ENCODE data around the gene GSTM2.
"Not testable (repeated sequence)": the region's sequence is repeated elsewhere in the genome, so short reads cannot be mapped to it uniquely, and the experiment has no call there.

The GSTM2 gene

DNA sequence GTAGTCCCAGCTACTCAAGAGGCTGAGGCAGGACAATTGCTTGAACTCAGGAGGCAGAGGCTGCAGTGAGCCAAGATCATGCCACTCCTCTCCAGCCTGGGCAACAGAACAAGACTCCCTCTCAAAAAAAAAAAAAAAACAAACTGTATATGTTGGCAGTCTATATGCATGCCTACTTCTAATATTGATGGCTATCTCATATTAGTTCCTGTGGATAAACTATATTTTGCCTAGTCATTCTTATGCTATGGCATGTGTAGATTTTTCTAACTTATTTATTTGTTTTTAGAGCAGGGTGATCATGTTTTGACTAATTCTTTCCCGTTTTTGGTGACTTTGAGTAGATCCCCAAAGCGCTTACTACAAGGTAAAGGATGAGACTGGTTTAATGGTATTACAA lies 10.8 kb downstream of the GSTM2 start:
- DNase-seq (ENCODE audit: low read depth): not testable (repeated sequence)

DNA sequence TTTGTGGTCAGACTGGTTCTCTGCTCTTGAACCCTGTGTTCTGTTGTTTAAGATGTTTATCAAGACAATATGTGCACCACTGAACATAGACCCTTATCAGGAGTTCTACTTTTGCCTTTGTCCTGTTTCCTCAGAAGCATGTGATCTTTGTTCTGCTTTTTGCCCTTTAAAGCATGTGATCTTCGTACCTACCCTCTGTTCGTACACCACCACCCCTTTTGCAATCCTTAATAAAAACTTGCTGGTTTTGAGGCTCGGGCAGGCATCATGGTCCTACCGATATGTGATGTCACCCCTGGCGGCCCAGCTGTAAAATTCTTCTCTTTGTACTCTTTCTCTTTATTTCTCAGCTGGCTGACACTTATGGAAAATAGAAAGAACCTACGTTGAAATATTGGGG lies 16.9 kb downstream of the GSTM2 start:
- not testable (repeated sequence) for DNase-seq (ENCODE audit: low read depth)

DNA sequence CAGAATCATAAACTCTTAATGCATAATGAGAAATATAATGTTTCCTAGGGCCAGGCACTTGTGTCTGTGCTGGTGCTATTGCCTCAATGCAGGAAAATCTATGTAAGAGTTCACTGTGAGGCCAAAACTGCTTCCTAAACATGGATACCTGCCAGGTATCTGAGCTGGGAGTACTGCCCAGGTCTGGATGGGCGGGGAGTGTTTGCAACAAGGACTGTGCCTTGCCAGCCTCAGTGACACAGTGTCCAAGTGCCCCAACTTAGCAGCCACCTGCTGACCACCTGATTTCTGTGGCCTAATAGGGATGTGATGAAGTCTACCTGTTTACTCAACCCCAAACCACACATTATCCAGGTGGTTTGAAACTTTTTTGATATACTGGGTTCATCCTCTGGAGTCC lies 17.5 kb downstream of the GSTM2 start:
- not testable (repeated sequence) for DNase-seq (ENCODE audit: low read depth)

DNA sequence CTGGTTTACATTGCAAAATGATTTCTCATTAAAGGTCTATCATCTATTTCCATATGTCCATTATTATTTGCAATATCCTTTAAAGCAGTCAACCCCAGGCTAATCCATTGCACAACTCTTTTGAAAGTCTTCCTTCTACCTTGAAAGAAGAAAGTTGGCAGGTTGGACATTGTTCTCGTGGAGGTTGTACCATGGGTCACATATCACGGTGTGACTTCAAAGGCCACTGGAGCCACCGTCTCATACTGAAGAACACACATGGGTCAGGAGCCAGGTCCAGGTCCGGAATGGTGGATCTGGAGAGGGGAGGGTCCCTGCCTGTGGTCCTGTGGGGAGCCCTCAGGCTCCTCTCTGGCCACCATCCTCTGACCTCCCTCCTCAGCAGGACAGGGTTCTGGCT lies 18.0 kb downstream of the GSTM2 start:
- not testable (repeated sequence) for DNase-seq (ENCODE audit: low read depth)

DNA sequence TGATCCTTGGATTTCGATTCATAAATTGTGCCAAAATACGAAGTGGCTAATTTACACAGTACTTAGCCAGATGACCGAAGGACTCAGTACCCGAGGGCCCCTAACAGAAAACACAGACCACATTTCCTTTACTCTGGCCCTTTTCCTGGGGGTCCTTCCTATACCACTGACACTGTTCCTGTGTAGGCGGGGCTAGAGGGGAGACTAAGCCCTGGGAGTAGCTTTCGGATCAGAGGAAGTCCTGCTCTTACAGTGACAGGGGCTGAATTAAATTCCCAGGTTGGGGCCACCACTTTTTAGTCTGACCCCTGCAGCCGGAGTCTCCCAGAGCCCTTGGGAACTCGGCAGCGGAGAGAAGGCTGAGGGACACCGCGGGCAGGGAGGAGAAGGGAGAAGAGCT lies 19.3 kb downstream of the GSTM2 start:
- not testable (repeated sequence) for DNase-seq (ENCODE audit: low read depth)

DNA sequence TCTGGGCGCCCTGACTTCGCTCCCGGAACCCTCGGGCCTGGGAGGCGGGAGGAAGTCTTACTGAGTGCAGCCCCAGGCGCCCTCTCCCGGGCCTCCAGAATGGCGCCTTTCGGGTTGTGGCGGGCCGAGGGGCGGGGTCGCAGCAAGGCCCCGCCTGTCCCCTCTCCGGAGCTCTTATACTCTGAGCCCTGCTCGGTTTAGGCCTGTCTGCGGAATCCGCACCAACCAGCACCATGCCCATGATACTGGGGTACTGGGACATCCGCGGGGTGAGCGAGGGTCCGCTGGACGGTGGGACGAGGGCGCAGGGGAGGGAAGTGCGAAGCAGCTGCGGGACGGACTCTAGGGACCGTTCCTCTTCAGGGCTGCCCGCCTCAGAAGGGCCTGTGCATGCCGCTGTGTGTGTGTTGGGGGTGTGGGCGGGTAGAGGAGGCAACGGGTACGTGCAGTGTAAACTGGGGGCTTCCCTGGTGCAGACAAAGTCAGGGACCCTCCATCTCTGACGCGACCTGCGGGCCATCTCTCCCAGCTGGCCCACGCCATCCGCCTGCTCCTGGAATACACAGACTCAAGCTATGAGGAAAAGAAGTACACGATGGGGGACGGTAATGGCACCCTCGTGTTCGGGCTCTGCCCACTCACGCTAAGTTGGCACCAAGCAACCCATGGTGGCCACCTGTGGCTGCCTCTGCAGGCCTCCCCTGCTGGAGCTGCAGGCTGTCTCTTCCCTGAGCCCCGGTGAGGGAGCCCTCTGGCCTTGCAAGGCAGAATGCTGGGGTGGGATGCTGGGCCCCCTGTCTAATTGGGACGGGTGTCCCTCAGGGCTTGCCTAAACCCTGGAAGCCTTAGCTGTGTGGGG lies 20.0 kb downstream of the GSTM2 start, which contains the start of gene GSTM1:
Gene GSTM1, plus strand, starts transcription at position 177 of the 859 bp plus-strand sequence. Its CDS starts 57 bp downstream, at position 234.
- DNase-seq (ENCODE audit: low read depth): peak; percentile 74

DNA sequence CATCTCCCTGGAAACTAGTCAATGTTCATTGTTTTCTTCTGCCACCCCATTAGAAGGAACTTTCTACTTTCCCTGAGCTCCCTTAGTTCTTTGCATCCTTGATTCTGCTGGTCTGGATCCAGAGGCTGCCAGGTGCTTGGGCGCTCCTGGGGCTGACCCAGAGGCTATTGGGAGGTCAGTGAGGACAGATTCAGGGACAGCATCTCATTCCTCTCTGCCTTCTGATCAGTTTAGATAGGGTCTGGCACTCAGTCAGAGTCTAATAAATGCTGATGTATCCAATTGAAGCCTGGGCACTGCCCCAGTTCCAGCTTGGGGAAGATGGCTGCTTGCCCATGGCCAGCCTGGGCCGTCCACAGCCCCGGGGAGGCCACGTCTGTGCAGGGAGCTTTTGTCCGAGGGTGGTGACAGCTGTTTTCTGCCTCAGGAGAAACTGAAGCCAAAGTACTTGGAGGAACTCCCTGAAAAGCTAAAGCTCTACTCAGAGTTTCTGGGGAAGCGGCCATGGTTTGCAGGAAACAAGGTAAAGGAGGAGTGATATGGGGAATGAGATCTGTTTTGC lies 22.1 kb downstream of the GSTM2 start:
- DNase-seq (ENCODE audit: low read depth): no peak

DNA sequence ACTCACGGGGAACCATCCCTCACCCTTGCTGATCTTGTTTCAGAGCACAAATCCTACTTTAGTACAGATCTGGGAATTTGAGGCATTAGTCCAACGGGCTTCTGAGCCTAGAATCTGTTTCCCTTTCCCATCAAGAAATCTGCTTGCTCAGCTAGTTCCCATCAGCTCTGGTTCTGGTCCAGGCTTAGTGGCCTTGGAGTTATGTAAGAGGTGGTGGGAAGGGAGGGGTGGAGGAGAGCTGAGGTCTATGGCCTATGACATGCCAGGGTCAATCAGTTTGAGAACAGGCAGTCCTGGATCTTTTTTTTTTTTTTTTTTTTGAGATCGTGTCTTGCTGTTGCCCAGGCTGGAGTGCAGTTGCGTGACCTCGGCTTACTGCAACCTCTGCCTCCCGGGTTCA lies 23.9 kb downstream of the GSTM2 start:
- DNase-seq (ENCODE audit: low read depth): no peak

DNA sequence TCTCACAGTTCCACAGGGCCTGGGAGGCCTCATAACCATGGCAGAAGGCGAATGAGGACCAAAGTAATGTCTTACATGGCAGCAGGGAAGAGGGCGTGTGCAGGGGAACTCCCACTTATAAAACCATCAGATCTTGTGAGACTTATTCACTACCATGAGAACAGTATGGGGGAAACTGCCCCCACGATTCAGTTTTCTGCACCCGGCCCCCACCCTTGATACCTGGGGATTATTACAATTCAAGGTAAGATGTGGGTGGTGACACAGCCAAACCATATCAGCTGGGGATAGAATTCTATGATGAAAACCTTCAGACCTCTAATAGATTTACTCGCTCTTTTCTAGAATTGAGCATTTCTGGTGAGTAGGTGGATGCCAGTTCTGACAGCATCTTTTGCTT lies 26.5 kb downstream of the GSTM2 start:
- not testable (repeated sequence) for DNase-seq (ENCODE audit: low read depth)

DNA sequence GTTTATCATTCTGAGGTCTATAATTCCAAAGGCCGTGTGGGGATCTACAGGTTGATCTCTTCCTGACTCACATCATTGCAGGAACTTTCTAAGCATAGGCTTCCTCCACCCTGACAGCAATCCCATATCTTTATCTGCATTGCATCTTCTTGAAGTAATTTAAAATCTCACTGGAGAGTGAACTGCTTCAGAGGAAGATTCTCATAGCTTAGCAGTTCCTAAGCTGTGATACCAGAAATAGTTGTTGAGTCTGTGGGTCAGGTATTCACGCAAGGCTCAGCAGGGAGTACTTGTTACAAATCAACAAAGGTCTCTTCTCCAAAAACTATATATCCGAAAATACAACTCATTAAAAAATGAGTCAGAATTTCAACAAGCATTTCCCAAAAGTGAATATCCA lies 27.3 kb downstream of the GSTM2 start:
- not testable (repeated sequence) for DNase-seq (ENCODE audit: low read depth)

DNA sequence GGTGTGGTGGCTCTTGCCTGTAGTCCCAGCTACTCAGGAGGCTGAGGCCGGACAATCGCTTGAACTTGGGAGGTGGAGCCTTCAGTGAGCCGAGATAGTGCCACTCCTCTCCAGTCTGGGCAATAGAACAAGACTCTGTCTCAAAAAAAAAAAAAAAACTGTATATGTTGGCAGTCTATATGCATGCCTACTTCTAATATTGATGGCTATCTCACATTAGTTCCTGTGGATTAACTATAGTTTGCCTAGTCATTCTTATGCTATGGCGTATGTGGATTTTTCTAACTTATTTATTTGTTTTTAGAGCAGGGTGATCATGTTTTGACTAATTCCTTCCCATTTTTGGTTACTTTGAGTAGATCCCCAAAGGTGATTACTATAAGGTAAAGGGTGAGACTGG lies 29.2 kb downstream of the GSTM2 start:
- DNase-seq (ENCODE audit: low read depth): no peak

DNA sequence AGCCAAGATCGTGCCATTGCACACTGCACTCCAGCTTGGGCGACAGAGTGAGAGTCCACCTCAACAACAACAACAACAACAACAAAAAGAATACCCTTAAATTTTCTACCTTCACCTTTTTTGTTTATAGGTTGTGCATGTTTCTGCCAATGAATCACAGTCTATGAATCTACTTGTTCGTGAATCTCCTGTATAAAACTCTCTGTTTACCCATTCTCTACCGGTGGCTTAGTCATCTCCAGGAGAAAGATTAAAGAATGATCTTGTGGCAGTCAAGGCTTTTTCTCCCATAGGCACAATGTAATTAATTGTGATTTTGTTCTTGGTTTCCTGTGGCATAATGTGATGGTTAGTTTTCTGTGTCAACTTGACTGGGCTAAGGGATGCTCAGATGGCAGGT lies 30.0 kb downstream of the GSTM2 start:
- not testable (repeated sequence) for DNase-seq (ENCODE audit: low read depth)

DNA sequence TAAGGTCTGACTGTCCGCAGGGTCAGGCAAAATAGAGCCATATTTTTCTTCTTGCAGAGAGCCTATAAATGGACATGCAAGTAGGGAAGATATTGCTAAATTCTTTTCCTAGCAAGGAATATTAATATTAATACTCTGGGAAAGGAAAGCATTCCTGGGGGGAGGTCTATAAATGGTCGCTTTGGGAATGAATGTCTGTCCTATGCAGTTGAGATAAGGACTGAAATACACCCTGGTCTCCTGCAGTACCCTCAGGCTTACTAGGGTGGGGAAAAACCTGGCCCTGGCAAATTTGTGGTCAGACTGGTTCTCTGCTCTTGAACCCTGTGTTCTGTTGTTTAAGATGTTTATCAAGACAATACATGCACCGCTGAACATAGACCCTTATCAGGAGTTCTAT lies 35.1 kb downstream of the GSTM2 start:
- DNase-seq (ENCODE audit: low read depth): not testable (repeated sequence)

DNA sequence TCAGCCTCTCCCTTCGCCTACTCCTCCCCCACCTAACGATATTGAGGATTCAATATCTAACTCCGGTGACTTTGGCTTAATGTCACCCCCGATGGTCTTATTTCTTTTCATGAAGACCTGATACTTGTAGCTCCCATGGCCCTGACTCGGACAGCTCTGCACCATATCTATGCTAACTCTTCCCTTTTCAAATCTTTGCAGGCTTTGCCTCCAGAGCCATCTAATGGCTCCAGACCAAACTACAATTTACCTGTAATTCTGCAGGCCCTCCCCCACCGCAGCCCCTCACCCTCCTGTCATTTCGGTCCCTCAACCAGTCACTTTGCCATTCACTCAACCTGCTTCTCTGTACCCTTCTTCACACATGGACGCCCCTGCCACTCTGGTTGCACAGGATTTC lies 36.3 kb downstream of the GSTM2 start:
- DNase-seq (ENCODE audit: low read depth): no peak

DNA sequence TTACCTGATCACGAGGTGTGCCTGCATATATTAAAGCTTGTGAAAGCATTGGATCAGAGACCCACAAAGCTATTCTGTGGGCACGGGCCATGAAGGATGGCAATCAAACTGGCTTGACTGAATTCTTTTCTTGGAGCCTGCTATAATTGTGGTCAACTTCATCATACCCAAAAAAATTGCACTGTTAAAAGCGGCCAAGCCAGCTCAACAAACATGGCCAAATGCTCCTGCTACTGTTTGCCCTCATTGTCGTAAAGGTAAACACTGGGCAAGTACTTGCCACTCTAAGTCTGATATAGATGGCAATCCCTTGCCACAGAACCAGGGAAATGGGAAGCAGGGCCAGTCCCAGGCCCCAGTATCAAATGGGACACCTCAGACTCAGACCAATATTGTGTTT lies 37.6 kb downstream of the GSTM2 start:
- DNase-seq (ENCODE audit: low read depth): no peak

DNA sequence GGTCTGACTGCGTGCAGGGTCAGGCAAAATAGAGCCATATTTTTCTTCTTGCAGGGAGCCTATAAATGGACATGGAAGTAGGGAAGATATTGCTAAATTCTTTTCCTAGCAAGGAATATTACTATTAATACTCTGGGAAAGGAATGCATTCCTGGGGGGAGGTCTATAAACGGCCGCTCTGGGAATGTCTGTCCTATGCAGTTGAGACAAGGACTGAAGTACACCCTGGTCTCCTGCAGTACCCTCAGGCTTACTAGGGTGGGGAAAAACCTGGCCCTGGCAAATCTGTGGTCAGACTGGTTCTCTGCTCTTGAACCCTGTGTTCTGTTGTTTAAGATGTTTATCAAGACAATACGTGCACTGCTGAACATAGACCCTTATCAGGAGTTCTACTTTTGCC lies 41.1 kb downstream of the GSTM2 start:
- DNase-seq (ENCODE audit: low read depth): not testable (repeated sequence)

DNA sequence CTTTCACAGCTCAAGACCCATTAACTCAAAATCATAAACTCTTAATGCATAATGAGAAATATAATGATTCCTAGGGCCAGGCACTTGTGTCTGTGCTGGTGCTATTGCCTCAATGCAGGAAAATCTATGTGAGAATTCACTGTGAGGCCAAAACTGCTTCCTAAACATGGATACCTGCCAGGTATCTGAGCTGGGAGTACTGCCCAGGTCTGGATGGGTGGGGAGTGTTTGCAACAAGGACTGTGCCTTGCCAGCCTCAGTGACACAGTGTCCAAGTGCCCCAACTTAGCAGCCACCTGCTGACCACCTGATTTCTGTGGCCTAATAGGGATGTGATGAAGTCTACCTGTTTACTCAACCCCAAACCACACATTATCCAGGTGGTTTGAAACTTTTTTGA lies 42.0 kb downstream of the GSTM2 start:
- DNase-seq (ENCODE audit: low read depth): not testable (repeated sequence)

DNA sequence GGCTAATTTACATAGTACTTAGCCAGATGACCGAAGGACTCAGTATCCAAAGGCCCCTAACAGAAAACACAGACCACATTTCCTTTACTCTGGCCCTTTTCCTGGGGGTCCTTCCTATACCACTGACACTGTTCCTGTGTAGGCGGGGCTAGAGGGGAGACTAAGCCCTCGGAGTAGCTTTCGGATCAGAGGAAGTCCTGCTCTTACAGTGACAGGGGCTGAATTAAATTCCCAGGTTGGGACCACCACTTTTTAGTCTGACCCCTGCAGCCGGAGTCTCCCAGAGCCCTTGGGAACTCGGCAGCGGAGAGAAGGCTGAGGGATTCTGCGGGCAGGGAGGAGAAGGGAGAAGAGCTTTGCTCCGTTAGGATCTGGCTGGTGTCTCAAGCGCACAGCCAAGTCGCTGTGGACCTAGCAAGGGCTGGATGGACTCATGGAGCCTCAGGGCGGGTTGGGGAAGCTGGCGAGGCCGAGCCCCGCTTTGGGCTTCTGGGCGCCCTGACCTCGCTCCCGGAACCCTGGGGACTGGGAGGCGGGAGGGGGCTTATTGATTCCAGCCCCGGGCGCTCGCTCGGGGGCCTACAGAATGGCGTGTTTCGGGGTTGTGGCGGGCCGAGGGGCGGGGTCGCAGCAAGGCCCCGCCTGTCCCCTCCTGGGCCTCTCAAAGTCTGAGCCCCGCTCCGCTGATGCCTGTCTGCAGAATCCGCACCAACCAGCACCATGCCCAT lies 43.9 kb downstream of the GSTM2 start, which contains the start of gene GSTM5:
Gene GSTM5, plus strand, starts transcription at position 659 of the 728 bp plus-strand sequence. Its CDS starts 62 bp downstream, at position 721.
- DNase-seq (ENCODE audit: low read depth): not testable (repeated sequence)

DNA sequence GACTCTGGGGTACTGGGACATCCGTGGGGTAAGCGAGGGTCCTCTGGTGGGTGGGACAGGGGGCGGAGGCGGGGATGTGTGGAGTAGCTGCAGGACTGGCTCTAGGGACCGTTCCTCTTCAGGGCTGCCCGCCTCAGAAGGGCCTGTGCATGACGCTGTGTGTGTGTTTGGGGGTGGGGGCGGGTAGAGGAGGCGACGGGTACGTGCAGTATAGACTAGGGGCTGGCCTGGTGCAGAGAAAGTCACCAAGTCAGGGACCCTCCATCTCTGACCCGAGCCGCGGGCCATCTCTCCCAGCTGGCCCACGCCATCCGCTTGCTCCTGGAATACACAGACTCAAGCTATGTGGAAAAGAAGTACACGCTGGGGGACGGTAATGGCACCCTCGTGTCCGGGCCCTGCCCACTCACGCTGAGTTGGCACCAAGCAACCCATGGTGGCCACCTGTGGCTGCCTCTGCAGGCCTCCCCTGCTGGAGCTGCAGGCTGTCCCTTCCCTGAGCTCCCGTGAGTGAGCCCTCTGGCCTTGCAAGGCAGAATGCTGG lies 44.5 kb downstream of the GSTM2 start:
- DNase-seq (ENCODE audit: low read depth): no peak

DNA sequence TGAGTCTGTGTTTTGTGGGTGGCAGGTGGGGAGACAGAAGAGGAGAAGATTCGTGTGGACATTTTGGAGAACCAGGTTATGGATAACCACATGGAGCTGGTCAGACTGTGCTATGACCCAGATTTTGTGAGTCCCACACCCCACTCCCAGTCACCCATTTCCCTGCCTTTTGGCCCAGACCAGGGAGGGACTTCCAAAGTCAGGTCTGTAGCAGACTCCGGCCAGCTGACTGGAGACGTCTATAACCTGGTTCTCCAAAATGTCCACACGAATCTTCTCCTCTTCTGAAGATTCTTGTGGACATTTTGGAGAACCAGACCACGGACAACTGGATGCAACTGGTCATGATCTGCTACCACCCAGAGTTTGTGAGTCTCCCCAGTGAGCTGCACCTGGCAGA lies 45.8 kb downstream of the GSTM2 start:
- DNase-seq (ENCODE audit: low read depth): no peak

DNA sequence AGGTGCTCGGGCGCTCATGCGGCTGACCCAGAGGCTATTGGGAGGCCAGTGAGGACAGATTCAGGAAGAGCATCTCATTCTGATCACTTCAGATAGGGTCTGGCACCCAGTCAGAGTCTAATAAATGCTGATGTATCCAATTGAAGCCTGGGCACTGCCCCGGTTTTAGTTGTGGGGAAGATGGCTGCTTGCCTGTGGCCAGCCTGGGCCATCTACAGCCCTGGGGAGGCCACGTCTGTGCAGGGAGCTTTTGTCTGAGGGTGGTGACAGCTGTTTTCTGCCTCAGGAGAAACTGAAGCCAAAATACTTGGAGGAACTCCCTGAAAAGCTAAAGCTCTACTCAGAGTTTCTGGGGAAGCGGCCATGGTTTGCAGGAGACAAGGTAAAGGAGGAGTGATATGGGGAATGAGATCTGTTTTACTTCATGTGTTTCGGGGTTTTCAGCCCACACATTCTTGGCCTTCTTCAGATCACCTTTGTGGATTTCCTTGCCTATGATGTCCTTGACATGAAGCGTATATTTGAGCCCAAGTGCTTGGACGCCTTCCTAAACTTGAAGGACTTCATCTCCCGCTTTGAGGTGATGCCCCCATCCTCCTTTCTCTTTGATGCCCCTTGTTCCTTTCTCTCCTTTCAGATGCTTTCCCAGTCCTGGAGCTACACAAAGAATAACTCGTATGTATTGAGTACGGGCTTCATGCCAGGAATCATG lies 47.0 kb downstream of the GSTM2 start:
- no peak for DNase-seq (ENCODE audit: low read depth)

DNA sequence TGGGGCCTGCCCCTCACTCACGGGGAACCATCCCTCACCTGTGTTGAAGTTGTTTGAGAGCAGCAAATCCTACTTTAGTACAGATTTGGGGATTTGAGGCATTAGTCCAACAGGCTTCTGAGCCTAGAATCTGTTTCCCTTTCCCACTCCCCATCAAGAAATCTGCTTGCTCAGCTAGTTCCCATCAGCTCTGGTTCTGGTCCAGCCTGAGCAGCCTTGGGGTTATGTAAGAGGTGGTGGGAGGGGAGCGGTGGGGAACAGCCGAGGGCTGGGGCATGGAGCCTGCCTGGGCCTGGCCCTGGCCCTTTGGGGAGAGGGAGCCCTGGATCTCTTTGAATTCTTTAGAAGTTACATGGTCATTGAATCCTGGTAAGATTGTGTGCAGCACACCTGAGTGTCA lies 48.3 kb downstream of the GSTM2 start:
- no peak for DNase-seq (ENCODE audit: low read depth)

Data from stimulated activated CD8-positive, alpha-beta memory T cell treated with anti-CD3 and anti-CD28 coated beads, Interleukin-12 subunit alpha, Interleukin-12 subunit beta, amount 100 ng/mL, for 4 hours (primary cell).